Neural crest cell (in vitro differentiated cells): ENCODE results near the gene MLKL. TPM values are rescaled to one million over a fixed set of nuclear protein-coding genes. Genes with fewer than 3 reads are reported as not detected.
A peak's percentile ranks its signal among the peaks of the same experiment; 100 is the strongest.

Experiments
- DNase-seq: peaks from one replicate; pipeline ENCODE4 v3.0.0; 2021; ENCODE audit warnings: low read depth, mixed read lengths, low spot score
- H3K27ac Mint-ChIP-seq: one replicate; pipeline ENCODE4 v1.8.0; 2021; ENCODE audit warnings: mild to moderate bottlenecking, mixed read lengths; ENCODE audit not compliant: unreplicated experiment
- H3K27me3 Mint-ChIP-seq: 2 replicates; pipeline ENCODE4 v1.8.0; 2021; ENCODE audit warnings: low read depth, mild to moderate bottlenecking, mixed read lengths
- H3K36me3 Mint-ChIP-seq: 2 replicates; pipeline ENCODE4 v1.8.0; 2021; ENCODE audit warnings: low read depth, mild to moderate bottlenecking, mixed read lengths
- H3K4me1 Mint-ChIP-seq: 2 replicates; pipeline ENCODE4 v1.8.0; 2021; ENCODE audit warnings: mixed read lengths
- H3K4me3 Mint-ChIP-seq: one replicate; pipeline ENCODE4 v1.8.0; 2021; ENCODE audit warnings: mild to moderate bottlenecking, mixed read lengths
- H3K9me3 Mint-ChIP-seq: 2 replicates; pipeline ENCODE4 v1.8.0; 2021; ENCODE audit warnings: mixed read lengths
- CTCF ChIP-seq: fragments of 200-600 bp; sonication (generic); conservative IDR thresholded peaks from 2 replicates; pipeline ENCODE4 v1.5.0; 2021; ENCODE audit warnings: antibody characterized with exemption, mild to moderate bottlenecking
- total RNA-seq: library from RNA; stranded (reverse); gene quantifications from 2 replicates; pipeline ENCODE4 v1.2.1, GENCODE V29; 2021

MLKL gene
- total RNA-seq, 1 donor from 2014 or later: not detected

- Mint-ChIP-seq H3K36me3 (peaks cover 14% of the 10 kb centered on the region), H3K9me3 (no peaks in the 10 kb centered on the region), H3K4me1 (peaks cover 4% of the 10 kb centered on the region), H3K27ac (no peak overlapping the region), H3K27me3 (no peaks in the 10 kb centered on the region), H3K4me3 (no peak overlapping the region)
- no peak for TF ChIP-seq CTCF
- no peak for DNase-seq
These were observed 74.9 kb downstream of the MLKL start for GRCh38 chr16:74625500-74626350.

- no peaks in the 10 kb centered on the region for H3K9me3 Mint-ChIP-seq
- TF ChIP-seq CTCF: no peak
- peak overlapping the region; percentile 83 for H3K27ac Mint-ChIP-seq
- H3K27me3 Mint-ChIP-seq: no peaks in the 10 kb centered on the region
- peaks cover 9% of the 10 kb centered on the region for H3K36me3 Mint-ChIP-seq
- no peak for DNase-seq
- H3K4me3 Mint-ChIP-seq: no peak overlapping the region
- H3K4me1 Mint-ChIP-seq: peaks cover 4% of the 10 kb centered on the region
These were observed 76.8 kb downstream of the MLKL start for GRCh38 chr16:74623839-74624235.

GRCh38 chr16:74623214-74623838 is 77.3 kb downstream of the MLKL start:
- H3K9me3 Mint-ChIP-seq: no peaks in the 10 kb centered on the region
- H3K4me1 Mint-ChIP-seq: peaks cover 4% of the 10 kb centered on the region
- H3K4me3 Mint-ChIP-seq: no peak overlapping the region
- peaks cover 9% of the 10 kb centered on the region for H3K36me3 Mint-ChIP-seq
- DNase-seq: no peak
- TF ChIP-seq CTCF: peak; percentile 74
- H3K27me3 Mint-ChIP-seq: no peaks in the 10 kb centered on the region
- H3K27ac Mint-ChIP-seq: no peak overlapping the region

- Mint-ChIP-seq H3K4me1 (peaks cover 4% of the 10 kb centered on the region), H3K27me3 (no peaks in the 10 kb centered on the region), H3K9me3 (no peaks in the 10 kb centered on the region), H3K36me3 (peaks cover 9% of the 10 kb centered on the region), H3K4me3 (no peak overlapping the region), H3K27ac (no peak overlapping the region)
- no peak for DNase-seq
- no peak for TF ChIP-seq CTCF
These were observed 78.7 kb downstream of the MLKL start for GRCh38 chr16:74622005-74622404.

Other genes with a start within 250 kb of the MLKL start
- 114 and 117 TPM in 2 replicates for gene GLG1, start 93.7 kb downstream of the MLKL start, total RNA-seq
- 72.8 and 76.8 TPM in 2 replicates for gene RFWD3, start 34.0 kb downstream of the MLKL start, total RNA-seq
- not detected in 2 replicates for gene FA2H, start 74.0 kb upstream of the MLKL start, total RNA-seq